A673 (cell line): Measurements from ENCODE around the gene ADRB2.

Source experiments
- EZH2 ChIP-seq: fragments of 200-600 bp; sonication (generic); IDR thresholded peaks from 2 replicates; pipeline ENCODE4 v1.6.1; 2017; ENCODE audit warnings: borderline replicate concordance, low read depth, mild to moderate bottlenecking, mixed read lengths, antibody characterized with exemption, low read length; ENCODE audit not compliant: poor library complexity, severe bottlenecking
- TF ChIP-seq, protein P1 (sequence below): fragments of 300-800, 200-600 bp; sonication (generic); conservative IDR thresholded peaks from 2 replicates; pipeline ENCODE4 v1.5.1; 2017; ENCODE audit warnings: low read depth, mild to moderate bottlenecking, antibody characterized with exemption, low read length, moderate library complexity, mixed read lengths

DNA sequence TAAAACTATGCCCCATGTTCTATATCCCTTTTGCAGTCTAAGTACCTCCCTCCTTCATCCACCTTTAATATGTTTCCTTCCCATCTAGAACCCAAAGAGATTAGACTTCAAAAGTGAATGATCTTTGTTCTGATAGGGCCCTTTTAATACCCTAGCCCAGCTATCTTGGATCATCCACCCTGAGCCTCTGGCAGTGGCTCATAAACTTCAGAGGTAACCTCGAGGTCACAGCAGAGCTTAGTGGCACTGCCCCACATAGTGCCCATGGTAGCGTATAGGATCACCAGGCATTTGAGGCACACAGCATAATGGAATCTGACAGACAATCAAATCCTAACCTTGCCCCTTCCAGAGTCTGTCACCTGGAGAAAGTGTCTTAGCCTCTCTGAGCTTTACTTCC is 15.8 kb downstream of the ADRB2 start:
- TF ChIP-seq, protein P1, sequence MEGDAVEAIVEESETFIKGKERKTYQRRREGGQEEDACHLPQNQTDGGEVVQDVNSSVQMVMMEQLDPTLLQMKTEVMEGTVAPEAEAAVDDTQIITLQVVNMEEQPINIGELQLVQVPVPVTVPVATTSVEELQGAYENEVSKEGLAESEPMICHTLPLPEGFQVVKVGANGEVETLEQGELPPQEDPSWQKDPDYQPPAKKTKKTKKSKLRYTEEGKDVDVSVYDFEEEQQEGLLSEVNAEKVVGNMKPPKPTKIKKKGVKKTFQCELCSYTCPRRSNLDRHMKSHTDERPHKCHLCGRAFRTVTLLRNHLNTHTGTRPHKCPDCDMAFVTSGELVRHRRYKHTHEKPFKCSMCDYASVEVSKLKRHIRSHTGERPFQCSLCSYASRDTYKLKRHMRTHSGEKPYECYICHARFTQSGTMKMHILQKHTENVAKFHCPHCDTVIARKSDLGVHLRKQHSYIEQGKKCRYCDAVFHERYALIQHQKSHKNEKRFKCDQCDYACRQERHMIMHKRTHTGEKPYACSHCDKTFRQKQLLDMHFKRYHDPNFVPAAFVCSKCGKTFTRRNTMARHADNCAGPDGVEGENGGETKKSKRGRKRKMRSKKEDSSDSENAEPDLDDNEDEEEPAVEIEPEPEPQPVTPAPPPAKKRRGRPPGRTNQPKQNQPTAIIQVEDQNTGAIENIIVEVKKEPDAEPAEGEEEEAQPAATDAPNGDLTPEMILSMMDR = no peak
- TF ChIP-seq EZH2 = no peak
